Naive B cell (primary cell): ENCODE results near the gene N4BP2. TPM values are rescaled to one million over a fixed set of nuclear protein-coding genes. Genes with fewer than 3 reads are reported as not detected.
A peak's percentile ranks its signal among the peaks of the same experiment; 100 is the strongest.
"Not testable (repeated sequence)": the region's sequence is repeated elsewhere in the genome, so short reads cannot be mapped to it uniquely, and the experiment has no call there.

Experiments used
- ATAC-seq, 2 donors: fragments of 150-1000 bp; cut with Tn5 transposase; 2 replicates each; pipeline ENCODE4 v1.10.0; 2021; ENCODE audit warnings: low read depth in 2 of 2, mild to moderate bottlenecking in 2 of 2, moderate library complexity in 2 of 2
- DNase-seq: peaks from one replicate; pipeline ENCODE4 v3.0.0; 2022
- H3K27ac Mint-ChIP-seq, 6 donors: one replicate each; pipeline ENCODE4 v1.8.0; 2020 to 2022; ENCODE audit warnings: mild to moderate bottlenecking in 6 of 6, mixed read lengths in 6 of 6, moderate library complexity in 5 of 6, inconsistent platforms in 2 of 6
- H3K27me3 Mint-ChIP-seq, 3 donors: one replicate each; pipeline ENCODE4 v1.8.0; 2021 to 2022; ENCODE audit warnings: mixed read lengths in 3 of 3, mild to moderate bottlenecking in 1 of 3
- H3K36me3 Mint-ChIP-seq, 2 donors: one replicate each; pipeline ENCODE4 v1.8.0; 2020 to 2022; ENCODE audit warnings: mixed read lengths in 2 of 2, inconsistent platforms in 1 of 2, mild to moderate bottlenecking in 1 of 2
- H3K4me1 Mint-ChIP-seq, 3 donors: one replicate each; pipeline ENCODE4 v1.8.0; 2020 to 2022; ENCODE audit warnings: mixed read lengths in 3 of 3, inconsistent platforms in 1 of 3, mild to moderate bottlenecking in 1 of 3, moderate library complexity in 1 of 3
- H3K4me3 Mint-ChIP-seq, 8 donors: one replicate each; pipeline ENCODE4 v1.8.0; 2020 to 2022; ENCODE audit warnings: mild to moderate bottlenecking in 8 of 8, mixed read lengths in 8 of 8, moderate library complexity in 8 of 8, inconsistent platforms in 2 of 8
- H3K9me3 Mint-ChIP-seq, 7 donors: one replicate each; pipeline ENCODE4 v1.8.0; 2020 to 2022; ENCODE audit warnings: mixed read lengths in 7 of 7, mild to moderate bottlenecking in 5 of 7, inconsistent platforms in 2 of 7, moderate library complexity in 1 of 7
- polyA plus RNA-seq, 6 donors: library from polyadenylated mRNA; unstranded; fragments of 300-500 nt; fragmentation: Illumina TruSeq; gene quantifications; one replicate each; pipeline ENCODE4 v1.2.3, GENCODE V29; 2021; ENCODE audit warnings: low read depth in 6 of 6

N4BP2 gene
- polyA plus RNA-seq, 6 donors from 2014 or later, result 1.7 to 7.8 (median 5.9) TPM

GRCh38 chr4:40143926-40144508 is 87.4 kb downstream of the N4BP2 start:
- DNase-seq (no peak), ATAC-seq (no peak)
- peak overlapping the region in 1 of 6 donors; percentile 67 for H3K27ac Mint-ChIP-seq
- peaks cover 0 to 7% of the 10 kb centered on the region in 2 donors for H3K36me3 Mint-ChIP-seq
- no peaks in the 10 kb centered on the region for H3K27me3 Mint-ChIP-seq
- peaks cover 0 to under 1% (median 0%) of the 10 kb centered on the region in 3 donors for H3K4me1 Mint-ChIP-seq
- no peak overlapping the region for H3K4me3 Mint-ChIP-seq
- H3K9me3 Mint-ChIP-seq, result no peaks in the 10 kb centered on the region

- H3K27me3 Mint-ChIP-seq, result no peaks in the 10 kb centered on the region
- DNase-seq (no peak), ATAC-seq (no peak)
- no peak overlapping the region for H3K4me3 Mint-ChIP-seq
- H3K4me1 Mint-ChIP-seq, result peaks cover 0 to 3% (median 2%) of the 10 kb centered on the region in 3 donors
- peaks cover under 1 to 7% of the 10 kb centered on the region in 2 donors for H3K36me3 Mint-ChIP-seq
- H3K27ac Mint-ChIP-seq, result no peak overlapping the region
- no peaks in the 10 kb centered on the region for H3K9me3 Mint-ChIP-seq
These were observed 88.1 kb downstream of the N4BP2 start for GRCh38 chr4:40144716-40145115.

DNA sequence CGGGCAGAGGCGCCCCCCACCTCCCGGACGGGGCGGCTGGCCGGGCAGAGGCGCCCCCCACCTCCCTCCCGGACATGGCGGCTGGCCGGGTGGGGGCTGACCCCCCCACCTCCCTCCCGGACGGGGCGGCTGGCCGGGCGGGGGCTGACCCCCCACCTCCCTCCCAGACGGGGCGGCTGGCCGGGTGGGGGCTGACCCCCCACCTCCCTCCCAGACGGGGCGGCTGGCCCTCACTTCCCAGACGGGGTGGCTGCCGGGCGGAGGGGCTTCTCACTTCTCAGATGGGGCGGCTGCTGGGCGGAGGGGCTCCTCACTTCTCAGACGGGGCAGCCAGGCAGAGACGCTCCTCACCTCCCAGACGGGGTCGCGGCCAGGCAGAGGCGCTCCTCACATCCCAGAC is 90.8 kb downstream of the N4BP2 start:
- ATAC-seq, H3K4me3 Mint-ChIP-seq, H3K27me3 Mint-ChIP-seq, H3K27ac Mint-ChIP-seq, DNase-seq, H3K36me3 Mint-ChIP-seq: not testable (repeated sequence)
- Mint-ChIP-seq H3K4me1 (peaks cover 13 to 28% (median 16%) of the 10 kb centered on the region in 3 donors), H3K9me3 (peaks cover 0 to 14% (median 8%) of the 10 kb centered on the region in 7 donors)

DNA sequence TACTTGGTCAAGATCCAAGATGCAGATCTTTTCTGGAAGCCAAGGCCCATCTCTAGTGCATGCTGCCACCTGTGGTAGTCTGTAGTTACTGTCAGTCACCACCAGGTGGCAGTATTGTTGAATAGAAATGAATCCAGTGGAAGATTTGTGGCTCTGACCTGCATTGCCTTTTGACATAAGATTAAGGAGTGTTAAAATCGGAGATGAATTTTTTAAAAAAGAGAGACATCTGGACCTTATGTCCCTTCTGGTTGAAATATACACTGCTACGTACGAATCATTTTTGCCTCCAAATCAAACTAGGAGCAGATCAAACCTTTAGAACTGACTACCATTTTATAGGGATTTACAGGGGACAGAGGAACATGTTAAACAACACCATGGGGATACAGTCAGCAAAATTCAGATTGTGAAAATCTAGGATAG is 93.3 kb downstream of the N4BP2 start:
- Mint-ChIP-seq H3K27ac (peak overlapping the region; percentile 31 to 94 (median 82)), H3K9me3 (peaks cover 0 to 14% (median 8%) of the 10 kb centered on the region in 7 donors), H3K4me1 (peaks cover 16 to 38% (median 16%) of the 10 kb centered on the region in 3 donors), H3K36me3 (peaks cover 0 to 8% of the 10 kb centered on the region in 2 donors), H3K4me3 (peak overlapping the region in 5 of 8 donors; percentile 4 to 48 (median 10)), H3K27me3 (no peaks in the 10 kb centered on the region)
- peak; percentile 67 for DNase-seq
- peak; percentile 87 to 90 for ATAC-seq

- peak overlapping the region in 2 of 8 donors; percentile 29 to 69 for H3K4me3 Mint-ChIP-seq
- no peak for DNase-seq
- peaks cover 16 to 38% (median 16%) of the 10 kb centered on the region in 3 donors for H3K4me1 Mint-ChIP-seq
- no peaks in the 10 kb centered on the region for H3K27me3 Mint-ChIP-seq
- peak overlapping the region; percentile 0 to 92 (median 70) for H3K27ac Mint-ChIP-seq
- H3K9me3 Mint-ChIP-seq, result peaks cover 0 to 14% (median 8%) of the 10 kb centered on the region in 7 donors
- H3K36me3 Mint-ChIP-seq, result peaks cover 0 to 8% of the 10 kb centered on the region in 2 donors
- no peak for ATAC-seq
These were observed 94.3 kb downstream of the N4BP2 start for GRCh38 chr4:40150932-40151331.

- H3K27me3 Mint-ChIP-seq, result no peaks in the 10 kb centered on the region
- ATAC-seq, result peak; percentile 68 to 73
- peaks cover 0 to 8% of the 10 kb centered on the region in 2 donors for H3K36me3 Mint-ChIP-seq
- H3K9me3 Mint-ChIP-seq, result peaks cover 0 to 14% (median 8%) of the 10 kb centered on the region in 7 donors
- DNase-seq, result peak; percentile 15
- peak overlapping the region in 5 of 6 donors; percentile 56 to 89 (median 81) for H3K27ac Mint-ChIP-seq
- H3K4me1 Mint-ChIP-seq, result peaks cover 16 to 38% (median 16%) of the 10 kb centered on the region in 3 donors
- H3K4me3 Mint-ChIP-seq, result peak overlapping the region in 6 of 8 donors; percentile 5 to 69 (median 52)
These were observed 96.0 kb downstream of the N4BP2 start for GRCh38 chr4:40152637-40153036.

- H3K36me3 Mint-ChIP-seq, result no peaks in the 10 kb centered on the region
- no peaks in the 10 kb centered on the region for H3K9me3 Mint-ChIP-seq
- no peak for DNase-seq
- H3K27ac Mint-ChIP-seq, result no peak overlapping the region
- no peak overlapping the region for H3K4me3 Mint-ChIP-seq
- ATAC-seq, result no peak
- H3K27me3 Mint-ChIP-seq, result no peaks in the 10 kb centered on the region
- peaks cover 3 to 14% (median 4%) of the 10 kb centered on the region in 3 donors for H3K4me1 Mint-ChIP-seq
These were observed 100.8 kb downstream of the N4BP2 start for GRCh38 chr4:40157436-40157835.

DNA sequence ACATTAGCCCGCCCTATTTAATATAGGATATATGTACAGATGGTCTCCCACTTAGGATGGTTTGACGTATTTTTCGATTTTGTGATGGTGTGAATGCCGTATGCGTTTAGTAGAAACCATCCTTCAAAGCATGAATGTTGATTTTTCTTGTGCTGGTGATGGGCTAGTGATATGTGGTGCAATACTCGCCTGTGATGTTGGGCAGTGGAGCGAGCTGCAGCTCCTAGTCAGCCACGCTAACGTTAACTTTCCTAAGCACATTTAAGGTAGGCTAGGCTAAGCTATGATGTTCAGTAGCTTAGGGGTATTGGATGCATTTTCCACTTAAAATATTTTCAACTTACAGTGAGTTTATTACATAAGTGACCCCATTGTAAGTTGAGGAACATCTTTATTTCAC is 103.6 kb downstream of the N4BP2 start:
- Mint-ChIP-seq H3K4me3 (no peak overlapping the region), H3K27me3 (no peaks in the 10 kb centered on the region), H3K36me3 (no peaks in the 10 kb centered on the region), H3K9me3 (peaks cover 0 to 2% (median 0%) of the 10 kb centered on the region in 7 donors), H3K27ac (no peak overlapping the region), H3K4me1 (peaks cover 0 to 14% (median 8%) of the 10 kb centered on the region in 3 donors)
- ATAC-seq (no peak), DNase-seq (no peak)

DNA sequence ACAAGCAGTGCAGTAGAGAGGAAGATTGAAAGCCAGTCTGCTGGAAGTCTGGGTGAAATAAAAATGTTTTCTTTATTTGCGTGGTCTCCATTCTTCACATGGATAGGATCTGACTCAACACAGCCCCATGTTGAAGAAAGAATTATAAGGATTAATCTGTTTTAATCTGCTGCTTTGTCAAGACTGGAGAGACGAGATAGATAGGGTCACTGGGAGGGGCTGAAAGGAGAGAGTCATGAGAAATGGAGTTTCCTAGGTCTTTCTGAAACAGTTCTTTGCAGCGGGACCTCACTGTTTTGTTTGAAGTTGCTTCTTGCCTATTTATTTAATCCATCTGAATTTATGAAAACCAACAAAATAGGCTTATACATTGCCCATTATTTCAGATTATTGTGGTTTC is 107.8 kb downstream of the N4BP2 start:
- ATAC-seq (no peak), DNase-seq (no peak)
- Mint-ChIP-seq H3K27me3 (no peaks in the 10 kb centered on the region), H3K4me1 (peaks cover 4 to 14% (median 11%) of the 10 kb centered on the region in 3 donors), H3K4me3 (no peak overlapping the region), H3K27ac (peak overlapping the region in 1 of 6 donors; percentile 75), H3K36me3 (peaks cover 0 to 12% of the 10 kb centered on the region in 2 donors), H3K9me3 (peaks cover 0 to 10% (median 3%) of the 10 kb centered on the region in 7 donors)

- H3K27me3 Mint-ChIP-seq, result no peaks in the 10 kb centered on the region
- peak overlapping the region in 1 of 6 donors; percentile 60 for H3K27ac Mint-ChIP-seq
- peaks cover 10 to 22% (median 21%) of the 10 kb centered on the region in 3 donors for H3K4me1 Mint-ChIP-seq
- DNase-seq, result no peak
- H3K9me3 Mint-ChIP-seq, result peaks cover 0 to 10% (median 3%) of the 10 kb centered on the region in 7 donors
- no peak overlapping the region for H3K4me3 Mint-ChIP-seq
- peaks cover 0 to 12% of the 10 kb centered on the region in 2 donors for H3K36me3 Mint-ChIP-seq
- no peak for ATAC-seq
These were observed 109.3 kb downstream of the N4BP2 start for GRCh38 chr4:40165916-40166315.

DNA sequence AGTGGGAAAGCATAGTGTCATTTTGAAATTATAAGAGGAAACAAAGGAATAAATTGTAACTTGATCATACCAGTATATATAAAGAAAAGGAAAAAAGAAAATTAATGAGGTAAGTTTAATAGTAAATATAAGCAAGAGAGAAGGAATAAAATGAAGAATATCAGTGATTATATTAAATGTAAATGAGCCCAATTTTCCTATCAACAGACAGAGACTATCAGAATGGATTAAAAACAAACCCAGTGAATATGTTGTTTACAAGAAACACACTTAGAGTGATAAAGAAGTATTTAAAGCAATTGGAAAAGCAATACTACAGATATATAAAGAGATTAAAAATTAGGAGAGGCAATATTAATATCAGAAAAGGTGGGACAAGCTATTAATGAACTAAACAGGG is 111.4 kb downstream of the N4BP2 start:
- H3K4me3 Mint-ChIP-seq, result no peak overlapping the region
- peaks cover 0 to 12% of the 10 kb centered on the region in 2 donors for H3K36me3 Mint-ChIP-seq
- DNase-seq (no peak), ATAC-seq (no peak)
- H3K9me3 Mint-ChIP-seq, result peaks cover 0 to 10% (median 3%) of the 10 kb centered on the region in 7 donors
- H3K27me3 Mint-ChIP-seq, result no peaks in the 10 kb centered on the region
- peaks cover 23 to 38% (median 27%) of the 10 kb centered on the region in 3 donors for H3K4me1 Mint-ChIP-seq
- H3K27ac Mint-ChIP-seq, result no peak overlapping the region

- DNase-seq (no peak), ATAC-seq (peak; percentile 28 to 40)
- Mint-ChIP-seq H3K4me1 (peaks cover 32 to 57% (median 33%) of the 10 kb centered on the region in 3 donors), H3K27ac (peak overlapping the region in 4 of 6 donors; percentile 2 to 76 (median 54)), H3K27me3 (no peaks in the 10 kb centered on the region), H3K4me3 (peak overlapping the region in 3 of 8 donors; percentile 4 to 45 (median 15)), H3K36me3 (peaks cover 0 to 12% of the 10 kb centered on the region in 2 donors), H3K9me3 (peaks cover 0 to 10% (median 3%) of the 10 kb centered on the region in 7 donors)
These were observed 113.9 kb downstream of the N4BP2 start for GRCh38 chr4:40170588-40170987.

GRCh38 chr4:40173470-40173875 is 116.8 kb downstream of the N4BP2 start:
- peak; percentile 92 to 95 for ATAC-seq
- no peaks in the 10 kb centered on the region for H3K27me3 Mint-ChIP-seq
- peak; percentile 45 for DNase-seq
- peaks cover 34 to 69% (median 43%) of the 10 kb centered on the region in 3 donors for H3K4me1 Mint-ChIP-seq
- peak overlapping the region; percentile 10 to 94 (median 68) for H3K27ac Mint-ChIP-seq
- H3K9me3 Mint-ChIP-seq, result no peaks in the 10 kb centered on the region
- peak overlapping the region; percentile 27 to 90 (median 70) for H3K4me3 Mint-ChIP-seq
- H3K36me3 Mint-ChIP-seq, result no peaks in the 10 kb centered on the region

GRCh38 chr4:40176602-40177001 is 120.0 kb downstream of the N4BP2 start:
- Mint-ChIP-seq H3K36me3 (no peaks in the 10 kb centered on the region), H3K27me3 (no peaks in the 10 kb centered on the region), H3K9me3 (no peaks in the 10 kb centered on the region), H3K4me3 (peak overlapping the region in 1 of 8 donors; percentile 41), H3K27ac (no peak overlapping the region), H3K4me1 (peaks cover 36 to 67% (median 46%) of the 10 kb centered on the region in 3 donors)
- ATAC-seq (no peak), DNase-seq (no peak)
